ENCODE data around the gene RAB44. TPM values are rescaled to one million over a fixed set of nuclear protein-coding genes. Genes with fewer than 3 reads are reported as not detected.

RAB44 gene
- total and polyA plus RNA-seq, 4 donors, result 0.05 to 0.59 (median 0.06) TPM; not detected in 1

DNA sequence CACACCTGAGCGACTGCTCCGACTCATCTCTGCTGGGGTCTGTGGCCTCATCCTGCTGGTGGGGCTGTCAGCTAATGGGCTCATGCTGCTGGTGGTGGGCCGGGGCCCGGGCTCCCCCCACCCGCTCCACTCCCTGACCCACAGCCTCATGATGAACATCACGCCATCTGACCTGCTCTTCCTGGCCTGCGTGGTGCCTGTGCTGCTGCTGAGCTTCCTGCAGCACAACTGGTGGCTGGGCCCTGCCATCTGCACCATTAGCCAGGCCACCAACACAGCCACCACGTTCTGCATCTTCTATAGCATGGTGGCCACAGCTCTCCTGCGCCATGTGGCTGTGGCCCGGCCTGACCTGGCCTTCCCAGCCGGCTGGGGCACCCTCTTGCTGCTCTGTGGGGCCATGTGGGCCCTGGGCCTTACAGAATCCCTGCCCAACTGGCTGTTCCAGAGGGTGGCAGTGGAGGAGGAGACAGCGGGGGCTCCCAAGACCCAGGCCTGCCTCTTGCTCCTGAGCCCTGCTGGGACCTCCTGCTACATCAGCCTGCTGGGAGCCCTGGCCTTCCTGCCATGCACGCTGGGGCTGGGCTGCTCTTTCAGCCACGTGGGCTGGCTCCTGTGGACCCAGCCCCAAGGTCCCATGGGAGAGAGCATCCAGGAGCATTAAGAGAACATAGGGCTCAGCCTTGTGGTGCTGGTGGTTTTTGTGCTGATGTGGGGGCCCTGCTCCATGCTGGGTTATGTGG lies 39.6 kb downstream of the RAB44 start:
- peaks cover 11% of the 10 kb centered on the region for H3K36me3 ChIP-seq (ENCODE audit: control insufficient read depth, insufficient read depth, low read length)
- H3K27ac ChIP-seq (ENCODE audit: low read depth, low read length), result no peak overlapping the region
- 89% methylated on average over 14 of the region's 14 CpGs for WGBS (ENCODE audit: insufficient coverage)
- no peak for DNase-seq (ENCODE audit: low read depth in 4 of 6, low spot score in 6 of 6)
- H3K4me1 ChIP-seq (ENCODE audit: control insufficient read depth, insufficient read depth, low read length), result peaks cover 13% of the 10 kb centered on the region
- no peak overlapping the region for H3K4me3 ChIP-seq (ENCODE audit: low read depth, low read length)
- no peaks in the 10 kb centered on the region for H3K27me3 ChIP-seq (ENCODE audit: control insufficient read depth, insufficient read depth, low read length)
- no peaks in the 10 kb centered on the region for H3K9me3 ChIP-seq (ENCODE audit: control insufficient read depth, insufficient read depth, low read length)

DNA sequence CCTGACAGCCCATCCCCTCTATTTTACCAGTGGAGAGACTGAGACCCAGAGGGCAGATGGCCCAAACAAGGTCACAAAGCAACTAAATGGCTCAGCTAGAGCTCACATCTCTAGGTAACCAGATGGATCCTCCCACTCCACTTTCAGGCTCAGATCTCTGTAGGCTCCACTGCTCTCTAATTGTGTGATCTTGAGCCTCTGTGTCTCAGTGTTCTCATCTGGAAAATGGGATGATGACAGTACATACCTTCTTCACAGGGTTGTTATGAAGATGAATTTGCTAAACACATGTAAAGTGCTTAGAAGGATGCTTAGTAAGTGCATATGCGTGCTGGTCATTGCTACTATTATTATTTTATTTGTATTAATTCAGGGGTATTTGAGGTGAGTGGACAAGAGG lies 40.5 kb downstream of the RAB44 start:
- Histone ChIP-seq H3K36me3 (ENCODE audit: control insufficient read depth, insufficient read depth, low read length) (peaks cover 18% of the 10 kb centered on the region), H3K27me3 (ENCODE audit: control insufficient read depth, insufficient read depth, low read length) (no peaks in the 10 kb centered on the region), H3K4me1 (ENCODE audit: control insufficient read depth, insufficient read depth, low read length) (peaks cover 13% of the 10 kb centered on the region), H3K4me3 (ENCODE audit: low read depth, low read length) (no peak overlapping the region), H3K27ac (ENCODE audit: low read depth, low read length) (no peak overlapping the region), H3K9me3 (ENCODE audit: control insufficient read depth, insufficient read depth, low read length) (no peaks in the 10 kb centered on the region)
- WGBS (ENCODE audit: insufficient coverage), result no CpG with 5 or more reads among the region's 1 CpG
- DNase-seq (ENCODE audit: low read depth in 4 of 6, low spot score in 6 of 6), result no peak

- Histone ChIP-seq H3K27me3 (ENCODE audit: control insufficient read depth, insufficient read depth, low read length) (no peaks in the 10 kb centered on the region), H3K9me3 (ENCODE audit: control insufficient read depth, insufficient read depth, low read length) (no peaks in the 10 kb centered on the region), H3K4me3 (ENCODE audit: low read depth, low read length) (no peak overlapping the region), H3K36me3 (ENCODE audit: control insufficient read depth, insufficient read depth, low read length) (peaks cover 39% of the 10 kb centered on the region), H3K27ac (ENCODE audit: low read depth, low read length) (no peak overlapping the region), H3K4me1 (ENCODE audit: control insufficient read depth, insufficient read depth, low read length) (peaks cover 11% of the 10 kb centered on the region)
- 75% methylated on average over 10 of the region's 13 CpGs for WGBS (ENCODE audit: insufficient coverage)
- DNase-seq (ENCODE audit: low read depth in 4 of 6, low spot score in 6 of 6), result no peak
Measured at GRCh38 chr6:36739947-36740817, 42.6 kb downstream of the RAB44 start.

- DNase-seq (ENCODE audit: low read depth in 4 of 6, low spot score in 6 of 6), result no peak
- H3K27me3 ChIP-seq (ENCODE audit: control insufficient read depth, insufficient read depth, low read length), result no peaks in the 10 kb centered on the region
- H3K36me3 ChIP-seq (ENCODE audit: control insufficient read depth, insufficient read depth, low read length), result peaks cover 45% of the 10 kb centered on the region
- no peaks in the 10 kb centered on the region for H3K9me3 ChIP-seq (ENCODE audit: control insufficient read depth, insufficient read depth, low read length)
- H3K4me3 ChIP-seq (ENCODE audit: low read depth, low read length), result no peak overlapping the region
- peaks cover 5% of the 10 kb centered on the region for H3K4me1 ChIP-seq (ENCODE audit: control insufficient read depth, insufficient read depth, low read length)
- WGBS (ENCODE audit: insufficient coverage), result 83% methylated on average over 7 of the region's 11 CpGs
- H3K27ac ChIP-seq (ENCODE audit: low read depth, low read length), result no peak overlapping the region
Measured at GRCh38 chr6:36740818-36741179, 43.2 kb downstream of the RAB44 start.

- Histone ChIP-seq H3K36me3 (ENCODE audit: control insufficient read depth, insufficient read depth, low read length) (peaks cover 55% of the 10 kb centered on the region), H3K4me1 (ENCODE audit: control insufficient read depth, insufficient read depth, low read length) (peaks cover 3% of the 10 kb centered on the region), H3K27me3 (ENCODE audit: control insufficient read depth, insufficient read depth, low read length) (no peaks in the 10 kb centered on the region), H3K9me3 (ENCODE audit: control insufficient read depth, insufficient read depth, low read length) (no peaks in the 10 kb centered on the region), H3K27ac (ENCODE audit: low read depth, low read length) (no peak overlapping the region), H3K4me3 (ENCODE audit: low read depth, low read length) (no peak overlapping the region)
- no peak for DNase-seq (ENCODE audit: low read depth in 4 of 6, low spot score in 6 of 6)
- WGBS (ENCODE audit: insufficient coverage), result 89% methylated on average over 19 of the region's 19 CpGs
Measured at GRCh38 chr6:36742146-36742545, 44.5 kb downstream of the RAB44 start.

DNA sequence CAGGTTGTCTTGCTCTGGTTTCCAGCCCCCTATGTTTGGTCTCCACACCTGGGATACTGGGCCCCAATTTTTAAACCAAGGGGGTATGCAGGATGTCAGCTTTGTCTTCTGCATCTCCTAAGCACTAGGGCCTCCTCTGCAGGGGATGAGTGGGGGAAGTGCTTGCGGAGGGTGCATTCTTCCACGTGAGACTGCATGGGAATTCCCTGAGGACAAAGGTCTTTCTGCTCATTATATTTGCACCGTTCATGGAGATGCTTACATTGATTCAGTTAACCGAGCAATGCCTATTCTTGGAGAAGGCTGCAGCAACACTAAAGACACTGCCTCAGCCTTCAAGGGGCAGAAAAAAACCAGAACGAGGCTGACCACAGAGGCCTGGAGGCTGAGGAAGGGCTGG lies 45.4 kb downstream of the RAB44 start:
- H3K27ac ChIP-seq (ENCODE audit: low read depth, low read length), result no peak overlapping the region
- DNase-seq (ENCODE audit: low read depth in 4 of 6, low spot score in 6 of 6), result no peak
- H3K4me3 ChIP-seq (ENCODE audit: low read depth, low read length), result no peak overlapping the region
- H3K27me3 ChIP-seq (ENCODE audit: control insufficient read depth, insufficient read depth, low read length), result no peaks in the 10 kb centered on the region
- peaks cover 60% of the 10 kb centered on the region for H3K36me3 ChIP-seq (ENCODE audit: control insufficient read depth, insufficient read depth, low read length)
- H3K9me3 ChIP-seq (ENCODE audit: control insufficient read depth, insufficient read depth, low read length), result no peaks in the 10 kb centered on the region
- peaks cover 3% of the 10 kb centered on the region for H3K4me1 ChIP-seq (ENCODE audit: control insufficient read depth, insufficient read depth, low read length)
- 32% methylated on average over 3 of the region's 5 CpGs for WGBS (ENCODE audit: insufficient coverage)

DNA sequence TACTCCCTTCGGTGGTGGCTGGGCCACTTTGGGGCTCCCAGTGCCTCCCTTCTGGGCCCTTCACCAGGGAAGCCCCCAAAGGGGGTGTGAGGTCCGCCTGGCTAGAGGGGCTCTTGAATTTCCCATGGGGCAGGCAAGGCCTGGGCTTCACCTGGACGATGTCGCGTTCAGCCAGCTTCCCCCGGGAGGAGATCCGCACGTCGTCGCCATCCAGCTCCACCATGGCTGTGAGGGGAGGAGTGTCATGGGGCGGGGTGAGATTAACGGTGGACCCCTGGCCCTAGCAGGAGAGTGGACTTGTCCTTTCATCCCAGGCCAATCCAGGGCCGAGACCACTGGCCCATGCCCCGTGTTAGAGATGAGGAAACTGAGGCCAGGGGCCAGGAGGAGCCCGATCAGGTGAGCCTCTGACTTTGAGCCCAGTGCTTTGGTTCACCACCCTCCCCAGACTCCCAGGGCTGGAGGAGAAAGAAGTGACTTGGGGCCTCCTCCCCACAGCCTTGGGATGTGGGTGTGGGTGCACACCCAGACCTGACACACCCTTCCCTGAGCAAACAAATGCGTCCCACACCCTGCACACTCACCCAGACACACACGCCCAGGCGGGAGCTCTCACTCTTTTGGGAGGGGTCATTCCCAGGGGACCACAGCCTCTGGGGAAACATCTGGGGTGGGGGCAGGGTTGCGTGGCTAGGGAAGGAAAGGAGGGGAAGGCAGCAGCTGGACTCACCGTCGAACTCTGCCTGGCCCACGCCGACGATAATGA lies 46.1 kb downstream of the RAB44 start:
- no peaks in the 10 kb centered on the region for H3K9me3 ChIP-seq (ENCODE audit: control insufficient read depth, insufficient read depth, low read length)
- no peak overlapping the region for H3K4me3 ChIP-seq (ENCODE audit: low read depth, low read length)
- H3K36me3 ChIP-seq (ENCODE audit: control insufficient read depth, insufficient read depth, low read length), result peaks cover 63% of the 10 kb centered on the region
- H3K4me1 ChIP-seq (ENCODE audit: control insufficient read depth, insufficient read depth, low read length), result peaks cover 3% of the 10 kb centered on the region
- DNase-seq (ENCODE audit: low read depth in 4 of 6, low spot score in 6 of 6), result no peak
- 80% methylated on average over 20 of the region's 24 CpGs for WGBS (ENCODE audit: insufficient coverage)
- no peaks in the 10 kb centered on the region for H3K27me3 ChIP-seq (ENCODE audit: control insufficient read depth, insufficient read depth, low read length)
- no peak overlapping the region for H3K27ac ChIP-seq (ENCODE audit: low read depth, low read length)

DNA sequence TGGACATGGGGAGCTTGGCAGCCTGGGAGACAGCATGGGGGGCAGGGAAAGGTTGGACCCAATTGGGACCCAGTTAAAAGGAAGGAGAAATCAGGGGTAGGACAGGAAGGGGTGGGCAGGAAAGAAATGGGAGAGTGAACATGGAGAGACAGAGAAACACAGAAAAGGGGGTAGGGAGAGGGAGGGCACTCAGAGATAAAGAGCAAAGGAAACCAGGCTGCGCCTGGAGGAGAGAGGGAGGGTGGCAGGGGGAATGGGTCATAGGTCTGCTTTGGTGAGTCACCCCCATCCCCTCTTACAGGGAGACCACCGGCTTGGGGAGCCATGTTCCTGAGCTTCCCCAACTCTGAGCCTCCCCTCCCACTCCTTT lies 46.7 kb downstream of the RAB44 start:
- Histone ChIP-seq H3K4me3 (ENCODE audit: low read depth, low read length) (no peak overlapping the region), H3K4me1 (ENCODE audit: control insufficient read depth, insufficient read depth, low read length) (peaks cover 3% of the 10 kb centered on the region), H3K36me3 (ENCODE audit: control insufficient read depth, insufficient read depth, low read length) (peaks cover 66% of the 10 kb centered on the region), H3K27me3 (ENCODE audit: control insufficient read depth, insufficient read depth, low read length) (no peaks in the 10 kb centered on the region), H3K9me3 (ENCODE audit: control insufficient read depth, insufficient read depth, low read length) (no peaks in the 10 kb centered on the region), H3K27ac (ENCODE audit: low read depth, low read length) (no peak overlapping the region)
- no peak for DNase-seq (ENCODE audit: low read depth in 4 of 6, low spot score in 6 of 6)
- WGBS (ENCODE audit: insufficient coverage), result no CpG with 5 or more reads among the region's 2 CpGs

DNA sequence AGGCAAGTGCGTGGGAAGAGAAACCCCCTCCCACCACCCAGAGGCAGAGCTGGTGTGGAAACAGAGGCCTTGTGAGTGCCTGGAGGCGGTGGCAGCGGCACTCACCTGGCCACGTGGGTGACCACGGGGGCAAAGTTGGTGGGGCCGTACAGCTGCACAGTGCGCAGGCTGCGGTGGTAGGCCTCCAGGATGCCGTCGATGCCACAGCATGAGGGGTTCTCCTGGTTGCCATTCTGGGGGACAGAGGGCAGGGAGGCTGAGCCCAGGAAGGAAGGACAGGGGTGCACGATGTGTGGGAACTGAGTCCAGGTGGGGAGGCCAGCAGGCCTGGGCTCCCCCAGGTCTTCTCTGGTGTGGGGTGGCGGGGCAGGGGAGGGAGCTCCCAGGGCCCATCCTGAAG lies 47.7 kb downstream of the RAB44 start:
- H3K4me3 ChIP-seq (ENCODE audit: low read depth, low read length), result no peak overlapping the region
- peaks cover 69% of the 10 kb centered on the region for H3K36me3 ChIP-seq (ENCODE audit: control insufficient read depth, insufficient read depth, low read length)
- H3K4me1 ChIP-seq (ENCODE audit: control insufficient read depth, insufficient read depth, low read length), result peaks cover 3% of the 10 kb centered on the region
- WGBS (ENCODE audit: insufficient coverage), result 96% methylated on average over 11 of the region's 12 CpGs
- no peaks in the 10 kb centered on the region for H3K9me3 ChIP-seq (ENCODE audit: control insufficient read depth, insufficient read depth, low read length)
- H3K27ac ChIP-seq (ENCODE audit: low read depth, low read length), result no peak overlapping the region
- DNase-seq (ENCODE audit: low read depth in 4 of 6, low spot score in 6 of 6), result no peak
- no peaks in the 10 kb centered on the region for H3K27me3 ChIP-seq (ENCODE audit: control insufficient read depth, insufficient read depth, low read length)

Measured in spinal cord (tissue), 10 donors.